SKM-1 (cell line): ENCODE data around the gene ARSG.

ENCODE experiments used
- DNase-seq: peaks from one replicate; lab custom pipeline; 2025; ENCODE audit not compliant: unreplicated experiment; lab: John Stamatoyannopoulos, UW

Gene ARSG

GRCh38 chr17:68446626-68447041, 155.3 kb downstream of the ARSG start:
- DNase-seq = no peak

- DNase-seq = no peak
Observed at GRCh38 chr17:68449021-68449739, 157.9 kb downstream of the ARSG start.

- DNase-seq = no peak
Observed at GRCh38 chr17:68450391-68450790, 159.1 kb downstream of the ARSG start.

- no peak for DNase-seq
Observed at GRCh38 chr17:68450801-68451200, 159.5 kb downstream of the ARSG start.

GRCh38 chr17:68451670-68452354, 160.5 kb downstream of the ARSG start:
- DNase-seq = no peak

GRCh38 chr17:68452724-68453290, 161.5 kb downstream of the ARSG start:
- DNase-seq = no peak

DNA sequence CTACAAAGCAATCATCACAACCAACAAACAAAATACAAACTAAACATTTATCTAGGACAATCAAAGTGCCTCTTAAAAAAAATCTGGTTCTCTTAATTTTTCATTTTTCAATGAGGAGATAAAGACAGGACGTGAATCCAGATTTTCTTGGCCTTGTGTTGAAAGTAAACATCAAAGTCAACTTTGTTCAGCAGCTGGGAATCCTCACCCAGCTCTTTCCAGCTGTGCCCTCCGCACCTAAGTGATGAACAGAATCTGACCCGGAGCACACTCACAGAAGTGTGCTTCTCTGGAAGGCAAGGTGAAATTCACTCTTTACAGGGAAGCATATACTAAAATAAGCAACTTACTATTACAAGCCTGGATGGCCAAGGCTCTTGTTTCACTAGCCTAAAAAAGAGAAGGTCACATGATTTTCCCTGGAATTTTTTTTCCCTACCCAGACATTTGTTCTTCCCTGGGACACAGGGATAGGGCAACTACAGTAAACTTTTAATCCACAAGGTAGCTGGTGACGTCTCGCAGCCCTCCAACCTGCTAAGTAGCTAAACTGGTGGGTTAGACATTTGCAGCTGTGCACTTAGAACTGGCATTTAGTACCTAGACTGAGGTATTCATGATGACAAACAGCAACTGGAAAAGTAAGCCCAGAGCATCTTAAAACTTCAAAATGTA, 162.8 kb downstream of the ARSG start:
- no peak for DNase-seq

DNA sequence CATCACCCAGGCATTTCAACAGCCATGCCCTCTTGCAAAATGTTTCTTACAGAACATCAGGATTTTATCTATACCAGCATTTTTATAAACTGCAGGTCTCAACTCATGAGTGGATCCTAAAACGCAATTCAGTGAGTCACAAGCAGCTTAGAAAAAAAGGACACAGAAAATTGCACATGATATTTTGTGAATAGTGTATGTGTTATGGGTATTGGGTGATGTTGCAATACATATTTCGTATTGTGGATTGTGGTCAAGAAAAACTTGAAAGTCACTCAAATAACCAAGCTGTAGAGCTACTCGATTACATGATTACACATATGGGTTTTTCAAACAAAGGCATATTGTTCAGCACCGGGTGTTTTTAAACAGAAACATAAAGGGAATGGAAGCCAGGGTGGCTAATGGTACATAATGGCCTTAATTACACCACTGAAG, 164.6 kb downstream of the ARSG start:
- no peak for DNase-seq

- no peak for DNase-seq
Observed at GRCh38 chr17:68456339-68457167, 165.3 kb downstream of the ARSG start.

DNA sequence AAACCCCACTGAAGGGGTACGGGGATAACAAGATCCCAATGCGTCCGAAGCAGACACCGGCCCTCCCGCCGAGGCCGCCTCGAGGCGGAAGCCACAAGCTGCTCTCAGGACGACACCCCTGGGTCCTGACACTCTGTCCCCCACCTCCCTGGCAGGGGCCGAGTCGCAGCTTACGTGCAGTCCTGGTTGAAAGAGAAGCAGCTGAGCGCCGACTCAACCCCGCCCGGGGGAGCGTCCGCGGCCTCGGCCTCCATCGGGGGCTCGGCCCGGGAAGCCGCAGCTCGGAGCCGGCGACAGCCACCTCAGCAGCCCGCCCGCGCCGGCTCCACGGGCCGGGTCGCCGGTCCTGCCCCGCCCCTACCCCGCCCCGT, 165.9 kb downstream of the ARSG start, which contains the start of gene WIPI1:
Gene WIPI1 (minus strand): TSS at position 329 of the 371 bp plus-strand sequence. CDS start 75 bp downstream, at position 254.
- no peak for DNase-seq

DNA sequence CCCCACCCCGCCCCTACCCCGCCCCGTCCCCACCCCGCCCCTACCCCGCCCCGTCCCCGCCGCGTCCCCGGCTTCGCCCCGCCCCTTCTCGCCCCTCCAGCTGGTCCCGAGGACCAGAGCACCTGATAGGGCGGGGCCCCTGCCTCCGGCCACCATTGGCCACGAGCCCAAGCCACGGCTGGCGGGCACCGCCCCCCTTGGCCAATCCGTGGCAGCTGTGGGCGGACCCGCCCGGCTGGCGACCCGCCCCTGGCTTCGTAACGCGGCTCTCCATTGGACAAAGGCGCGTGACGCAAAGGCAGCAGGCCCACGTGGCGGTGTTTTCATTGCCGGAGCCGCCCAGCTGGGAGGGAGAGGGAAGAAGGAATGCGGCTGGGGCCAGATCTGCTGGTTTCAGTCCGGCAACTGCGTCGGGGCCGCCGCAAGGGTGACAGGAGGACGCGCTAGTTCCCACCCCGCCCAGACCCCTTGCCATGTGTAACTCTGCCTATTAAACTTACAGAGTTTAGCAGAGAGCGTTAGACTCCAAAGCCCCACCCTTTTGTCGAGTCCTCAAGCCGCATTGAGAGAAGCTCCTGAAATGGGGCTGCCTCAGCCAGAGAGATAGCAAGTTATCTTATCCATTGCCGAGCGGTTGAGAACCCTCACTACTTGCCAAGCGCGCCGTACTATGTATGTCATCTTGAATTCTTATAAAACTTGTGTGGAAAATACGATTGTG, 166.4 kb downstream of the ARSG start:
- peak; percentile 81 for DNase-seq

- no peak for DNase-seq
Observed at GRCh38 chr17:68458260-68459036, 167.2 kb downstream of the ARSG start.

GRCh38 chr17:68459037-68459639, 167.8 kb downstream of the ARSG start:
- DNase-seq = no peak

- no peak for DNase-seq
Observed at GRCh38 chr17:68460146-68460545, 168.9 kb downstream of the ARSG start.

GRCh38 chr17:68460715-68461114, 169.4 kb downstream of the ARSG start:
- no peak for DNase-seq

- no peak for DNase-seq
Observed at GRCh38 chr17:68461122-68461539, 169.8 kb downstream of the ARSG start.

GRCh38 chr17:68461589-68461988, 170.3 kb downstream of the ARSG start:
- no peak for DNase-seq

DNA sequence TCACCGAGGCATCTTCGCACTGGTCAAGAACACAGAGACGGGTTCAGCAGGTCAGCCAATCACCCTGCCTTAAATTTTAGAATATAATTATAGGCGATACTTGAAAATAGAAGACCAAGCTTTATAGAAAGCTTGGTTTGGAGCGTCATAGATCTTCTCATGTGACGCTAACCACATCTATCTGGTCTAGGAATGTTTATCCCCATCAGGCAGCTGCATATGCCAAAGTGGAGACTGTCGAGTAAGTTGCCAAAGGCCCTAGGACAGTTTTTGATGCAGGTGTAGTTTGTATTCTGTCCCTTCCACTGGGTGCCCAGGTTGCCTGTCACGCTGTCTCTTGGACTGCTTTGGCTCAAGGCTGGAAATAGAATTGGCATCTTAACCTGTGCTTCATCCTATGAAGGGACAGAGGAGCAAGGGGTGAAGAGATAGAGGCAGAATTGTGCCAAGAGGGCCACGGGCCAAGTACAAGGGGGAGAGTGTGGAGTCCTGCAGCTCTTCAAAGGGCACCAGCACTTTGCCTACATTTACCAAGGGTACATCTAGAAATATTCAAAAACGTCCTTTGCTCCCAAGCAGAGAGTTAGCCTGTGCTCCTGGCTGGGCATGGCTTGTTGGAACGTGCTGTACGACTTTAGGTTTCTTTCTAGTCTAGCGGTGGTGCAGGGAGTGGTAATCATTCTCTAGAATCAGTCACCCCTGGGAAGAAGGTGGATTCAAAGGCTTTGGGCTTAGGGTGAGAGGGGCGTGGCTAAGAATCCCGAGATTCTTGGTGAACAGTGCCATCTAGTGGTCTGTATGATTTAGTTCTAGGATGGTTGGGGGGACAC, 171.3 kb downstream of the ARSG start:
- DNase-seq = peak; percentile 59
